GM20000 (cell line): ENCODE measurements around the gene MLIP.

ENCODE experiments used
- DNase-seq: peaks from one replicate; pipeline ENCODE4 v3.0.0; 2012; ENCODE audit warnings: low spot score
- TF ChIP-seq, protein P1 (sequence below): IDR thresholded peaks from 2 replicates; pipeline ENCODE4 v1.5.1; 2012; ENCODE audit warnings: mild to moderate bottlenecking, control low read depth; ENCODE audit errors: extremely low read depth, missing control alignments

Gene MLIP

GRCh38 chr6:54125493-54125892 lies 14.2 kb downstream of the MLIP start:
- TF ChIP-seq, protein P1, sequence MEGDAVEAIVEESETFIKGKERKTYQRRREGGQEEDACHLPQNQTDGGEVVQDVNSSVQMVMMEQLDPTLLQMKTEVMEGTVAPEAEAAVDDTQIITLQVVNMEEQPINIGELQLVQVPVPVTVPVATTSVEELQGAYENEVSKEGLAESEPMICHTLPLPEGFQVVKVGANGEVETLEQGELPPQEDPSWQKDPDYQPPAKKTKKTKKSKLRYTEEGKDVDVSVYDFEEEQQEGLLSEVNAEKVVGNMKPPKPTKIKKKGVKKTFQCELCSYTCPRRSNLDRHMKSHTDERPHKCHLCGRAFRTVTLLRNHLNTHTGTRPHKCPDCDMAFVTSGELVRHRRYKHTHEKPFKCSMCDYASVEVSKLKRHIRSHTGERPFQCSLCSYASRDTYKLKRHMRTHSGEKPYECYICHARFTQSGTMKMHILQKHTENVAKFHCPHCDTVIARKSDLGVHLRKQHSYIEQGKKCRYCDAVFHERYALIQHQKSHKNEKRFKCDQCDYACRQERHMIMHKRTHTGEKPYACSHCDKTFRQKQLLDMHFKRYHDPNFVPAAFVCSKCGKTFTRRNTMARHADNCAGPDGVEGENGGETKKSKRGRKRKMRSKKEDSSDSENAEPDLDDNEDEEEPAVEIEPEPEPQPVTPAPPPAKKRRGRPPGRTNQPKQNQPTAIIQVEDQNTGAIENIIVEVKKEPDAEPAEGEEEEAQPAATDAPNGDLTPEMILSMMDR, result no peak
- no peak for DNase-seq

GRCh38 chr6:54130179-54130578 lies 18.9 kb downstream of the MLIP start:
- DNase-seq, result no peak
- TF ChIP-seq, protein P1, result no peak

DNA sequence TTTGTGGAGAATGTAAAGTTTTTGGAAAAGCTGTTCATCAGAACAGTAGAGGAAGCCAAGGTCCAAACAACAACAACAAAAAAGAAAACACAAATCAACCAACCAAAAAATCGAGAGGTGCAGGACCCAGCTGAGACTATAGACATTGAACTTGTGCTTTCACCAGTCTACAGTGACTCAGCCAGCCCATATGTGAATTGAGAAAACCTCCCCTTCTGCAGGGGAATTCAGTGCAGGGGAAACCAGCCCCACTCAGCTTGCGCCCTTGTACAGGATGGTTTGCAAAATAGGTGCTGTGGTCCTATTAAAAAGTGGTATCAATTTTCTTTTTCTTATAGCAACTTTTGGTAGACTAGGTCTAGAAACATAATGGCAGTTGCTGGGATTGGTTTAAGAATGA lies 21.3 kb downstream of the MLIP start:
- no peak for DNase-seq
- TF ChIP-seq, protein P1, result no peak

GRCh38 chr6:54133186-54133585 lies 21.9 kb downstream of the MLIP start:
- TF ChIP-seq, protein P1, result no peak
- no peak for DNase-seq

- no peak for DNase-seq
- TF ChIP-seq, protein P1, result no peak
Observed at GRCh38 chr6:54134935-54135334, 23.7 kb downstream of the MLIP start.

DNA sequence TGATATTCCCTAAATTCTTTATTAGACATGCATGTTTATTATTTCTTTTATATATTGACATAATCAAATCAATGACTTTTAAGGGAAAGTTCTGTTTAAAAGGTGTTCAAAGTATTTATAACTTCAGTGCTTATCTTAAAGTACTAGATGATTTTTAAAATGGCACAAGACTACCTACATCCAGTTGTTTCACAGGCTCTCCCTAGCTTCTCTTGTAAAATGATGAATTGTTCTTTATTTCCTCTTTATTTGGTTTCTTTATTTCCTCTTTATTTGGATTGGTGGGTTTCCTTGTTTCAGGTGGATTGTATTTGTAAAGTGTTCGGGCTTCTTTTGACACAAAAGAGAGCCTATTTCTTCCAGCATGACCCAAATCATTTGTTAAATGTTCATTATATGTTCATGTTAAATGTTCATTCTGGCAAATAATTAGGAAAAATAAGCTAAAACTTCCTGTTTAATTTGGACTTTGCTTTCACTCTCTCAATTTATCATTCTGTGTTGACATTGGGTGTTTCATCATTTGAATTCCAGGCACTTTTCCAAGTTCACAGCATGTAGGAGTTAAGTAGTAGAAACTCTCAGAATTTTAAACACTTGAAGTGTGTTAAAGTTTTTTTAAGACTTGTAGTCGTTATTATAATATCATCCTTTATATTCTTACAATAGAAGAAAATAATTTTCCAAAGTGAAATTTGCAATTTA lies 24.6 kb downstream of the MLIP start:
- DNase-seq, result no peak
- TF ChIP-seq, protein P1, result no peak

DNA sequence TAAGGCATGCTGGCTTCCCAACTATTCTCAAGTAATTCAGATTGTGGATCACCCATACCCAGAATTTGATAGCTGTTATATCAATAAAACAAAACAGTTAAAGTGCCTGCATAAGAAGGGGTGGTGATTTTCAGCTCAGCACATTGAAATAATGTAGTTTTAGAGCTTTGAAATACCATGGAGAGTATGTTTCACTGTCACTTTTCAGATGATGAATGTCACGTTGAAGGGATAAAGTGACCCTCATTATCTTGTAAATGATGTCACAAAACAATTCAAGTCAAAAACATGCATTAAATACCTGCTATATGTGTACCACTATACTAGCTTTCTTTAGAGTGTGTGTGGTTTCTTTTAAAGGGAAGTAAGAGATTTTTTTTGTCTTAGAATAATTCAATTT lies 27.6 kb downstream of the MLIP start:
- TF ChIP-seq, protein P1, result no peak
- DNase-seq, result no peak
